Measurements from ENCODE around the gene HDAC4. TPM values are rescaled to one million over a fixed set of nuclear protein-coding genes. Genes with fewer than 3 reads are reported as not detected.

Gene HDAC4
- total RNA-seq, 1 experiment from 2014 or later: 44.4 TPM

DNA sequence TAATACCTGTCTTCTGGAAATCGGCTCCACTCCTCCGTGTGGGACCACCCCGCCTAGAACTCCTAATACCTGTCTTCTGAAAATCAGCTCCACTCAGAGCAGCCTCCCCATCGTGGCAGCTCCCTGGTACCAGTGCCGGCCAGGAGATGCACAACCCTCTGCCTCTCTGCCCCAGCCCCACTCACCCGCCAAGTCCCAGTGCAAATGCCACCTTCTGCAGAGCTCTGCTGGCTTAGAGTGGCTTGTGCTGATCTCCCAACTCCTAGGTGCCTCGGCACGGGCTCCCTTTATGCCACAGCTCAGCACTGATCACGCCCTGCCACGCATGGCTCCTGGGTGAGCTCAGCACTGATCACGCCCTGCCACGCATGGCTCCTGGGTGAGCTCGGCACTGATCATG is 258.5 kb downstream of the HDAC4 start:
- ATAC-seq: no peak
- DNase-seq (ENCODE audit: low spot score): no peak
- H3K27me3 Mint-ChIP-seq (ENCODE audit: low read depth): no peaks in the 10 kb centered on the region
- ChIA-PET CTCF (interaction anchor here (0.7 to 1.5 kb wide), 4 partner anchors 10 to 74 kb away, joined by 3 to 4 read pairs (median 3); no protein-coding TSS in a partner anchor), POLR2A (no interaction called here)
- no peak for TF ChIP-seq SMAD4 (CRISPR knock-in tag; IDR thresholded peaks at IDR 0.05)
- TF ChIP-seq, protein P1, sequence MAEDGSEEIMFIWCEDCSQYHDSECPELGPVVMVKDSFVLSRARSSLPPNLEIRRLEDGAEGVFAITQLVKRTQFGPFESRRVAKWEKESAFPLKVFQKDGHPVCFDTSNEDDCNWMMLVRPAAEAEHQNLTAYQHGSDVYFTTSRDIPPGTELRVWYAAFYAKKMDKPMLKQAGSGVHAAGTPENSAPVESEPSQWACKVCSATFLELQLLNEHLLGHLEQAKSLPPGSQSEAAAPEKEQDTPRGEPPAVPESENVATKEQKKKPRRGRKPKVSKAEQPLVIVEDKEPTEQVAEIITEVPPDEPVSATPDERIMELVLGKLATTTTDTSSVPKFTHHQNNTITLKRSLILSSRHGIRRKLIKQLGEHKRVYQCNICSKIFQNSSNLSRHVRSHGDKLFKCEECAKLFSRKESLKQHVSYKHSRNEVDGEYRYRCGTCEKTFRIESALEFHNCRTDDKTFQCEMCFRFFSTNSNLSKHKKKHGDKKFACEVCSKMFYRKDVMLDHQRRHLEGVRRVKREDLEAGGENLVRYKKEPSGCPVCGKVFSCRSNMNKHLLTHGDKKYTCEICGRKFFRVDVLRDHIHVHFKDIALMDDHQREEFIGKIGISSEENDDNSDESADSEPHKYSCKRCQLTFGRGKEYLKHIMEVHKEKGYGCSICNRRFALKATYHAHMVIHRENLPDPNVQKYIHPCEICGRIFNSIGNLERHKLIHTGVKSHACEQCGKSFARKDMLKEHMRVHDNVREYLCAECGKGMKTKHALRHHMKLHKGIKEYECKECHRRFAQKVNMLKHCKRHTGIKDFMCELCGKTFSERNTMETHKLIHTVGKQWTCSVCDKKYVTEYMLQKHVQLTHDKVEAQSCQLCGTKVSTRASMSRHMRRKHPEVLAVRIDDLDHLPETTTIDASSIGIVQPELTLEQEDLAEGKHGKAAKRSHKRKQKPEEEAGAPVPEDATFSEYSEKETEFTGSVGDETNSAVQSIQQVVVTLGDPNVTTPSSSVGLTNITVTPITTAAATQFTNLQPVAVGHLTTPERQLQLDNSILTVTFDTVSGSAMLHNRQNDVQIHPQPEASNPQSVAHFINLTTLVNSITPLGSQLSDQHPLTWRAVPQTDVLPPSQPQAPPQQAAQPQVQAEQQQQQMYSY (CRISPR knock-in tag; IDR thresholded peaks at IDR 0.05): no peak
- no peak for TF ChIP-seq FOXJ3 (CRISPR knock-in tag; IDR thresholded peaks at IDR 0.05; ENCODE audit: borderline replicate concordance)
- TF ChIP-seq, protein P2, sequence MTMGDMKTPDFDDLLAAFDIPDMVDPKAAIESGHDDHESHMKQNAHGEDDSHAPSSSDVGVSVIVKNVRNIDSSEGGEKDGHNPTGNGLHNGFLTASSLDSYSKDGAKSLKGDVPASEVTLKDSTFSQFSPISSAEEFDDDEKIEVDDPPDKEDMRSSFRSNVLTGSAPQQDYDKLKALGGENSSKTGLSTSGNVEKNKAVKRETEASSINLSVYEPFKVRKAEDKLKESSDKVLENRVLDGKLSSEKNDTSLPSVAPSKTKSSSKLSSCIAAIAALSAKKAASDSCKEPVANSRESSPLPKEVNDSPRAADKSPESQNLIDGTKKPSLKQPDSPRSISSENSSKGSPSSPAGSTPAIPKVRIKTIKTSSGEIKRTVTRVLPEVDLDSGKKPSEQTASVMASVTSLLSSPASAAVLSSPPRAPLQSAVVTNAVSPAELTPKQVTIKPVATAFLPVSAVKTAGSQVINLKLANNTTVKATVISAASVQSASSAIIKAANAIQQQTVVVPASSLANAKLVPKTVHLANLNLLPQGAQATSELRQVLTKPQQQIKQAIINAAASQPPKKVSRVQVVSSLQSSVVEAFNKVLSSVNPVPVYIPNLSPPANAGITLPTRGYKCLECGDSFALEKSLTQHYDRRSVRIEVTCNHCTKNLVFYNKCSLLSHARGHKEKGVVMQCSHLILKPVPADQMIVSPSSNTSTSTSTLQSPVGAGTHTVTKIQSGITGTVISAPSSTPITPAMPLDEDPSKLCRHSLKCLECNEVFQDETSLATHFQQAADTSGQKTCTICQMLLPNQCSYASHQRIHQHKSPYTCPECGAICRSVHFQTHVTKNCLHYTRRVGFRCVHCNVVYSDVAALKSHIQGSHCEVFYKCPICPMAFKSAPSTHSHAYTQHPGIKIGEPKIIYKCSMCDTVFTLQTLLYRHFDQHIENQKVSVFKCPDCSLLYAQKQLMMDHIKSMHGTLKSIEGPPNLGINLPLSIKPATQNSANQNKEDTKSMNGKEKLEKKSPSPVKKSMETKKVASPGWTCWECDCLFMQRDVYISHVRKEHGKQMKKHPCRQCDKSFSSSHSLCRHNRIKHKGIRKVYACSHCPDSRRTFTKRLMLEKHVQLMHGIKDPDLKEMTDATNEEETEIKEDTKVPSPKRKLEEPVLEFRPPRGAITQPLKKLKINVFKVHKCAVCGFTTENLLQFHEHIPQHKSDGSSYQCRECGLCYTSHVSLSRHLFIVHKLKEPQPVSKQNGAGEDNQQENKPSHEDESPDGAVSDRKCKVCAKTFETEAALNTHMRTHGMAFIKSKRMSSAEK (CRISPR knock-in tag; IDR thresholded peaks at IDR 0.05; ENCODE audit: borderline replicate concordance): no peak
- TF ChIP-seq, protein P3, sequence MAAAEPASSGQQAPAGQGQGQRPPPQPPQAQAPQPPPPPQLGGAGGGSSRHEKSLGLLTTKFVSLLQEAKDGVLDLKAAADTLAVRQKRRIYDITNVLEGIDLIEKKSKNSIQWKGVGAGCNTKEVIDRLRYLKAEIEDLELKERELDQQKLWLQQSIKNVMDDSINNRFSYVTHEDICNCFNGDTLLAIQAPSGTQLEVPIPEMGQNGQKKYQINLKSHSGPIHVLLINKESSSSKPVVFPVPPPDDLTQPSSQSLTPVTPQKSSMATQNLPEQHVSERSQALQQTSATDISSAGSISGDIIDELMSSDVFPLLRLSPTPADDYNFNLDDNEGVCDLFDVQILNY (CRISPR knock-in tag; IDR thresholded peaks at IDR 0.05): no peak
- TF ChIP-seq, protein P4, sequence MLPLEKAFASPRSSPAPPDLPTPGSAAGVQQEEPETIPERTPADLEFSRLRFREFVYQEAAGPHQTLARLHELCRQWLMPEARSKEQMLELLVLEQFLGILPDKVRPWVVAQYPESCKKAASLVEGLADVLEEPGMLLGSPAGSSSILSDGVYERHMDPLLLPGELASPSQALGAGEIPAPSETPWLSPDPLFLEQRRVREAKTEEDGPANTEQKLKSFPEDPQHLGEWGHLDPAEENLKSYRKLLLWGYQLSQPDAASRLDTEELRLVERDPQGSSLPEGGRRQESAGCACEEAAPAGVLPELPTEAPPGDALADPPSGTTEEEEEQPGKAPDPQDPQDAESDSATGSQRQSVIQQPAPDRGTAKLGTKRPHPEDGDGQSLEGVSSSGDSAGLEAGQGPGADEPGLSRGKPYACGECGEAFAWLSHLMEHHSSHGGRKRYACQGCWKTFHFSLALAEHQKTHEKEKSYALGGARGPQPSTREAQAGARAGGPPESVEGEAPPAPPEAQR (CRISPR knock-in tag; IDR thresholded peaks at IDR 0.05): no peak
- TF ChIP-seq TEAD1 (CRISPR knock-in tag; IDR thresholded peaks at IDR 0.05): no peak
- no peak for TF ChIP-seq PRRX2 (CRISPR knock-in tag; IDR thresholded peaks at IDR 0.05)
- no peak for TF ChIP-seq RORB (CRISPR knock-in tag; IDR thresholded peaks at IDR 0.05)
- TF ChIP-seq, protein P5, sequence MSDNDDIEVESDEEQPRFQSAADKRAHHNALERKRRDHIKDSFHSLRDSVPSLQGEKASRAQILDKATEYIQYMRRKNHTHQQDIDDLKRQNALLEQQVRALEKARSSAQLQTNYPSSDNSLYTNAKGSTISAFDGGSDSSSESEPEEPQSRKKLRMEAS (CRISPR knock-in tag; IDR thresholded peaks at IDR 0.05): no peak
- TF ChIP-seq CREM (CRISPR knock-in tag; IDR thresholded peaks at IDR 0.05): no peak
- TF ChIP-seq ZNF263 (CRISPR knock-in tag; IDR thresholded peaks at IDR 0.05; ENCODE audit: low read depth): no peak
- no peak for TF ChIP-seq NFYB (CRISPR knock-in tag; conservative IDR thresholded peaks at IDR 0.05; ENCODE audit: low read depth)
- TF ChIP-seq, protein P6, sequence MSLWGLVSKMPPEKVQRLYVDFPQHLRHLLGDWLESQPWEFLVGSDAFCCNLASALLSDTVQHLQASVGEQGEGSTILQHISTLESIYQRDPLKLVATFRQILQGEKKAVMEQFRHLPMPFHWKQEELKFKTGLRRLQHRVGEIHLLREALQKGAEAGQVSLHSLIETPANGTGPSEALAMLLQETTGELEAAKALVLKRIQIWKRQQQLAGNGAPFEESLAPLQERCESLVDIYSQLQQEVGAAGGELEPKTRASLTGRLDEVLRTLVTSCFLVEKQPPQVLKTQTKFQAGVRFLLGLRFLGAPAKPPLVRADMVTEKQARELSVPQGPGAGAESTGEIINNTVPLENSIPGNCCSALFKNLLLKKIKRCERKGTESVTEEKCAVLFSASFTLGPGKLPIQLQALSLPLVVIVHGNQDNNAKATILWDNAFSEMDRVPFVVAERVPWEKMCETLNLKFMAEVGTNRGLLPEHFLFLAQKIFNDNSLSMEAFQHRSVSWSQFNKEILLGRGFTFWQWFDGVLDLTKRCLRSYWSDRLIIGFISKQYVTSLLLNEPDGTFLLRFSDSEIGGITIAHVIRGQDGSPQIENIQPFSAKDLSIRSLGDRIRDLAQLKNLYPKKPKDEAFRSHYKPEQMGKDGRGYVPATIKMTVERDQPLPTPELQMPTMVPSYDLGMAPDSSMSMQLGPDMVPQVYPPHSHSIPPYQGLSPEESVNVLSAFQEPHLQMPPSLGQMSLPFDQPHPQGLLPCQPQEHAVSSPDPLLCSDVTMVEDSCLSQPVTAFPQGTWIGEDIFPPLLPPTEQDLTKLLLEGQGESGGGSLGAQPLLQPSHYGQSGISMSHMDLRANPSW (CRISPR knock-in tag; conservative IDR thresholded peaks at IDR 0.05; ENCODE audit: low read depth): no peak
- TF ChIP-seq NR1H2 (CRISPR knock-in tag; IDR thresholded peaks at IDR 0.05): no peak
- H3K4me3 Mint-ChIP-seq: no peak overlapping the region
- H3K27ac Mint-ChIP-seq: no peak overlapping the region
- H3K4me1 Mint-ChIP-seq: no peaks in the 10 kb centered on the region
- H3K36me3 Mint-ChIP-seq: peaks cover 12% of the 10 kb centered on the region
- no peaks in the 10 kb centered on the region for H3K9me3 Mint-ChIP-seq

Measured in WTC11 (cell line).